WTC11 (cell line): ENCODE measurements around the gene KCNJ8.

Source experiments
- NFATC4 ChIP-seq: fragments of 250-450 bp; sonication (Bioruptor Pico); IDR thresholded peaks from 2 replicates; pipeline ENCODE4 v1.9.0; 2021; ENCODE audit warnings: mild to moderate bottlenecking
- NR2C2 ChIP-seq: sonication (generic); formaldehyde crosslinking; IDR thresholded peaks from 2 replicates; pipeline ENCODE4 v1.8.0; 2022; ENCODE audit warnings: mild to moderate bottlenecking, missing genetic modification reagents
- PRRX2 ChIP-seq: fragments of 250-450 bp; sonication (Bioruptor Pico); IDR thresholded peaks from 2 replicates; pipeline ENCODE4 v1.8.0; 2021; ENCODE audit warnings: mild to moderate bottlenecking
- SP1 ChIP-seq: sonication (generic); formaldehyde crosslinking; conservative IDR thresholded peaks from 2 replicates; pipeline ENCODE4 v1.8.1; 2022; ENCODE audit warnings: missing genetic modification reagents
- TF ChIP-seq, protein P1 (sequence below): fragments of 200-600 bp; IDR thresholded peaks from 2 replicates; pipeline ENCODE4 v1.8.0; 2022; ENCODE audit warnings: antibody characterized with exemption
- TF ChIP-seq, protein P2 (sequence below): fragments of 250-450 bp; sonication (Bioruptor Pico); IDR thresholded peaks from 2 replicates; pipeline ENCODE4 v1.9.0; 2021; ENCODE audit warnings: mild to moderate bottlenecking
- TF ChIP-seq, protein P3 (sequence below): sonication (generic); formaldehyde crosslinking; IDR thresholded peaks from 2 replicates; pipeline ENCODE4 v1.8.0; 2022; ENCODE audit warnings: mild to moderate bottlenecking, missing genetic modification reagents
- TF ChIP-seq, protein P4 (sequence below): sonication (generic); formaldehyde crosslinking; IDR thresholded peaks from 2 replicates; pipeline ENCODE4 v1.8.0; 2022; ENCODE audit warnings: mild to moderate bottlenecking, missing genetic modification reagents
- TF ChIP-seq, protein P5 (sequence below): fragments of 250-450 bp; sonication (Bioruptor Pico); IDR thresholded peaks from 2 replicates; pipeline ENCODE4 v2.1.2; 2022; ENCODE audit warnings: mild to moderate bottlenecking, moderate library complexity

DNA sequence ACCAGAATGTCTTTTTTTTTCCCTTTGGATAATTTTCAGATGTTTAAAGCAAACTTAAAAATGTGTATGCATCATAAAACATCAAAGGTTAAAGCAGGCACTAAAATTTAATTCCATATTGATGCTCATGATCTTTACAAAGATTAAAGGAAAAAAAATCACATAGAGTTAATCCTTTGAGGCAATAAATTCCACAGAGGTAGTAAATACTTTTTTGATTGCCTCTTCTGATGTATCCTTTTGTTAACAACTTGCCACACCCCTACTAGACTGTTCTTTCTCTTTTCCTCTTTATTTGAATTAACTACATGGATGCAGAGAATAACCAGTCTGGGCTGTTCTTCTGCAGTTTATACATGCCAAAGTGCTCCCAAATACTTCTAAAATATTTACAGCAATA is 45.2 kb upstream of the KCNJ8 start:
- TF ChIP-seq, protein P1, sequence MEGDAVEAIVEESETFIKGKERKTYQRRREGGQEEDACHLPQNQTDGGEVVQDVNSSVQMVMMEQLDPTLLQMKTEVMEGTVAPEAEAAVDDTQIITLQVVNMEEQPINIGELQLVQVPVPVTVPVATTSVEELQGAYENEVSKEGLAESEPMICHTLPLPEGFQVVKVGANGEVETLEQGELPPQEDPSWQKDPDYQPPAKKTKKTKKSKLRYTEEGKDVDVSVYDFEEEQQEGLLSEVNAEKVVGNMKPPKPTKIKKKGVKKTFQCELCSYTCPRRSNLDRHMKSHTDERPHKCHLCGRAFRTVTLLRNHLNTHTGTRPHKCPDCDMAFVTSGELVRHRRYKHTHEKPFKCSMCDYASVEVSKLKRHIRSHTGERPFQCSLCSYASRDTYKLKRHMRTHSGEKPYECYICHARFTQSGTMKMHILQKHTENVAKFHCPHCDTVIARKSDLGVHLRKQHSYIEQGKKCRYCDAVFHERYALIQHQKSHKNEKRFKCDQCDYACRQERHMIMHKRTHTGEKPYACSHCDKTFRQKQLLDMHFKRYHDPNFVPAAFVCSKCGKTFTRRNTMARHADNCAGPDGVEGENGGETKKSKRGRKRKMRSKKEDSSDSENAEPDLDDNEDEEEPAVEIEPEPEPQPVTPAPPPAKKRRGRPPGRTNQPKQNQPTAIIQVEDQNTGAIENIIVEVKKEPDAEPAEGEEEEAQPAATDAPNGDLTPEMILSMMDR: no peak
- TF ChIP-seq, protein P2, sequence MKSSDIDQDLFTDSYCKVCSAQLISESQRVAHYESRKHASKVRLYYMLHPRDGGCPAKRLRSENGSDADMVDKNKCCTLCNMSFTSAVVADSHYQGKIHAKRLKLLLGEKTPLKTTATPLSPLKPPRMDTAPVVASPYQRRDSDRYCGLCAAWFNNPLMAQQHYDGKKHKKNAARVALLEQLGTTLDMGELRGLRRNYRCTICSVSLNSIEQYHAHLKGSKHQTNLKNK (CRISPR knock-in tag): no peak
- TF ChIP-seq, protein P3, sequence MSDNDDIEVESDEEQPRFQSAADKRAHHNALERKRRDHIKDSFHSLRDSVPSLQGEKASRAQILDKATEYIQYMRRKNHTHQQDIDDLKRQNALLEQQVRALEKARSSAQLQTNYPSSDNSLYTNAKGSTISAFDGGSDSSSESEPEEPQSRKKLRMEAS (CRISPR knock-in tag): no peak
- TF ChIP-seq, protein P4, sequence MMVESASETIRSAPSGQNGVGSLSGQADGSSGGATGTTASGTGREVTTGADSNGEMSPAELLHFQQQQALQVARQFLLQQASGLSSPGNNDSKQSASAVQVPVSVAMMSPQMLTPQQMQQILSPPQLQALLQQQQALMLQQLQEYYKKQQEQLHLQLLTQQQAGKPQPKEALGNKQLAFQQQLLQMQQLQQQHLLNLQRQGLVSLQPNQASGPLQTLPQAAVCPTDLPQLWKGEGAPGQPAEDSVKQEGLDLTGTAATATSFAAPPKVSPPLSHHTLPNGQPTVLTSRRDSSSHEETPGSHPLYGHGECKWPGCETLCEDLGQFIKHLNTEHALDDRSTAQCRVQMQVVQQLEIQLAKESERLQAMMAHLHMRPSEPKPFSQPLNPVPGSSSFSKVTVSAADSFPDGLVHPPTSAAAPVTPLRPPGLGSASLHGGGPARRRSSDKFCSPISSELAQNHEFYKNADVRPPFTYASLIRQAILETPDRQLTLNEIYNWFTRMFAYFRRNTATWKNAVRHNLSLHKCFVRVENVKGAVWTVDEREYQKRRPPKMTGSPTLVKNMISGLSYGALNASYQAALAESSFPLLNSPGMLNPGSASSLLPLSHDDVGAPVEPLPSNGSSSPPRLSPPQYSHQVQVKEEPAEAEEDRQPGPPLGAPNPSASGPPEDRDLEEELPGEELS: no peak
- TF ChIP-seq SP1 (CRISPR knock-in tag) (no peak), NR2C2 (CRISPR knock-in tag) (no peak), PRRX2 (CRISPR knock-in tag) (no peak), NFATC4 (CRISPR knock-in tag) (no peak)
- TF ChIP-seq, protein P5, sequence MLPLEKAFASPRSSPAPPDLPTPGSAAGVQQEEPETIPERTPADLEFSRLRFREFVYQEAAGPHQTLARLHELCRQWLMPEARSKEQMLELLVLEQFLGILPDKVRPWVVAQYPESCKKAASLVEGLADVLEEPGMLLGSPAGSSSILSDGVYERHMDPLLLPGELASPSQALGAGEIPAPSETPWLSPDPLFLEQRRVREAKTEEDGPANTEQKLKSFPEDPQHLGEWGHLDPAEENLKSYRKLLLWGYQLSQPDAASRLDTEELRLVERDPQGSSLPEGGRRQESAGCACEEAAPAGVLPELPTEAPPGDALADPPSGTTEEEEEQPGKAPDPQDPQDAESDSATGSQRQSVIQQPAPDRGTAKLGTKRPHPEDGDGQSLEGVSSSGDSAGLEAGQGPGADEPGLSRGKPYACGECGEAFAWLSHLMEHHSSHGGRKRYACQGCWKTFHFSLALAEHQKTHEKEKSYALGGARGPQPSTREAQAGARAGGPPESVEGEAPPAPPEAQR (CRISPR knock-in tag): no peak
